ENCODE measurements around the gene PTPRK. TPM values are rescaled to one million over a fixed set of nuclear protein-coding genes. Genes with fewer than 3 reads are reported as not detected.
A peak's percentile ranks its signal among the peaks of the same experiment; 100 is the strongest.

The PTPRK gene
- total and polyA plus RNA-seq, 2 of the 8 experiments (the other 6 are each of a cell fraction or from before 2014, with no cell fraction given), result 11.4 to 47.3 TPM

DNA sequence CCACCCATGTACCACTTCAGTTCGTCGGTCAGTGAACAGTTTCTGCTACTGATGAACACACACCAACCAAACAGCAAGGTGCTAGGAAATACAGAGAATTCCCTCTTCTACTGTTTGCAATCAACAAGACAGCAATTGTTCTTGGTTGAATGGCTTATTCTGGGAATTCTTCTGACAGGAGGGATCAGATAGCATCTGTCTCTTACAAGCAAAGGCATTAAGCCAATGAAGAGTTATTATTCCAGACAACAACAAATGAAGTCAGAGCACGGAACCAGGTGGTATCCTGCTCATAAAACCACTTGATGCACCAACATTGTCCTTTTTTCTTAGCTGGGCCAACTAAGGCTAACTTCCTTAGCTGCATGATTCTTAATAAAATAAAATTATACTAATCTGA lies 37.8 kb downstream of the PTPRK start:
- H3K18ac ChIP-seq (ENCODE audit: extremely low read depth, low read length), result no peak overlapping the region
- ChIA-PET POLR2A (ENCODE audit: partially characterized antibody) (no interaction called here), CTCF (ENCODE audit: partially characterized antibody) (interaction anchor here (0.8 kb wide), 1 partner anchor 741 kb away, joined by 3 read pairs; no protein-coding TSS in a partner anchor)
- peaks cover 0 to 3% of the 10 kb centered on the region in 2 experiments for H4K20me1 ChIP-seq (replicated peaks in 1 of 2; ENCODE audit: control insufficient read depth in 1 of 2, insufficient read depth in 2 of 2, low read length in 2 of 2)
- H3K79me2 ChIP-seq (ENCODE audit: control insufficient read depth in 1 of 2, insufficient read depth in 2 of 2, low read length in 2 of 2), result peaks cover 3 to 76% of the 10 kb centered on the region in 2 experiments; a peak in 2 of 4 replicates
- no peak overlapping the region for H4K91ac ChIP-seq (replicated peaks; ENCODE audit: insufficient read length, low read length)
- peaks cover 2% of the 10 kb centered on the region; the same call in 1 of the 2 replicates for H3K79me1 ChIP-seq (ENCODE audit: low read depth, low read length)
- H3K9ac ChIP-seq (replicated peaks in 1 of 4; ENCODE audit: extremely low read depth in 1 of 4, low read depth in 3 of 4, low read length in 3 of 4), result no peak overlapping the region
- H3K14ac ChIP-seq (ENCODE audit: insufficient read length), result no peak overlapping the region
- H3K4me1 ChIP-seq (replicated peaks in 1 of 4; ENCODE audit: control insufficient read depth in 3 of 4, insufficient read depth in 4 of 4, low read length in 3 of 4), result peaks cover 0 to 3% (median 1%) of the 10 kb centered on the region in 4 experiments; a peak in 1 of 7 replicates
- H3K27me3 ChIP-seq (replicated peaks in 1 of 4; ENCODE audit: control insufficient read depth in 3 of 4, extremely low read depth in 1 of 4, insufficient read depth in 3 of 4, low read length in 3 of 4), result no peaks in the 10 kb centered on the region
- DNase-seq (ENCODE audit: low read depth in 1 of 2, low spot score in 2 of 2), result no peak
- 87% methylated on average over 3 of the region's 3 CpGs; no CpG with 5 or more reads in 1 of the 2 experiments for WGBS, 2 experiments (ENCODE audit: extremely low coverage in 1 of 2, insufficient coverage in 1 of 2, insufficient read length in 1 of 2, insufficient replicate concordance in 2 of 2, low coverage in 1 of 2, low lambda C conversion rate in 2 of 2, missing lambda C conversion rate in 1 of 2)
- no peak overlapping the region for H2BK12ac ChIP-seq (ENCODE audit: low read depth, low read length)
- no peak overlapping the region for H3K23ac ChIP-seq (ENCODE audit: insufficient read length)
- peak; percentile 13 for FAIRE-seq
- H2AFZ ChIP-seq (ENCODE audit: low read length), result no peak overlapping the region
- H3K27ac ChIP-seq (ENCODE audit: low read depth, low read length), result no peak overlapping the region
- H3K4ac ChIP-seq (replicated peaks; ENCODE audit: insufficient read length, low read depth, low read length), result no peak overlapping the region
- no peaks in the 10 kb centered on the region for H3K23me2 ChIP-seq (ENCODE audit: low read depth, low read length)
- no peak overlapping the region for H3K4me3 ChIP-seq (ENCODE audit: extremely low read depth in 1 of 4, insufficient read depth in 2 of 4, low read depth in 3 of 4, low read length in 4 of 4)
- no peaks in the 10 kb centered on the region for H3K36me3 ChIP-seq (ENCODE audit: control insufficient read depth in 2 of 4, insufficient read depth in 4 of 4, low read length in 3 of 4)
- H4K8ac ChIP-seq (ENCODE audit: extremely low read depth, insufficient read depth, low read length), result no peak overlapping the region
- no peak overlapping the region for H2BK15ac ChIP-seq (ENCODE audit: low read length)
- no peak overlapping the region for H3K56ac ChIP-seq (replicated peaks; ENCODE audit: insufficient read length, low read depth, low read length)
- H2AK5ac ChIP-seq (ENCODE audit: low read depth, low read length), result no peak overlapping the region
- H2BK120ac ChIP-seq (replicated peaks; ENCODE audit: low read depth, low read length), result no peak overlapping the region
- H3K9me3 ChIP-seq (ENCODE audit: insufficient read depth in 2 of 2, low read depth in 1 of 2, low read length in 1 of 2), result no peaks in the 10 kb centered on the region
- H4K5ac ChIP-seq (ENCODE audit: insufficient read length, low read depth, low read length), result no peak overlapping the region
- no peak overlapping the region for H2BK5ac ChIP-seq (ENCODE audit: low read depth, low read length)
- H3K4me2 ChIP-seq (ENCODE audit: insufficient read depth in 1 of 2, low read depth in 2 of 2, low read length in 2 of 2), result no peak overlapping the region
- H2BK20ac ChIP-seq (ENCODE audit: low read length), result no peak overlapping the region
